ENCODE data around the gene PFN3. TPM values are rescaled to one million over a fixed set of nuclear protein-coding genes. Genes with fewer than 3 reads are reported as not detected.

Gene PFN3
- total and polyA plus RNA-seq, 2 of the 13 experiments (the other 11 are each of a cell fraction or from before 2014, with no cell fraction given) = not detected

- no peak for TF ChIP-seq HNF1A (IDR thresholded peaks at IDR 0.05; ENCODE audit: low read depth)
- TF ChIP-seq HNF1A (CRISPR knock-in tag; IDR thresholded peaks at IDR 0.05; ENCODE audit: borderline replicate concordance) = 0 out of 2 replicates have a peak, but pooled peaks have one; percentile 58
- TF ChIP-seq, protein P1, sequence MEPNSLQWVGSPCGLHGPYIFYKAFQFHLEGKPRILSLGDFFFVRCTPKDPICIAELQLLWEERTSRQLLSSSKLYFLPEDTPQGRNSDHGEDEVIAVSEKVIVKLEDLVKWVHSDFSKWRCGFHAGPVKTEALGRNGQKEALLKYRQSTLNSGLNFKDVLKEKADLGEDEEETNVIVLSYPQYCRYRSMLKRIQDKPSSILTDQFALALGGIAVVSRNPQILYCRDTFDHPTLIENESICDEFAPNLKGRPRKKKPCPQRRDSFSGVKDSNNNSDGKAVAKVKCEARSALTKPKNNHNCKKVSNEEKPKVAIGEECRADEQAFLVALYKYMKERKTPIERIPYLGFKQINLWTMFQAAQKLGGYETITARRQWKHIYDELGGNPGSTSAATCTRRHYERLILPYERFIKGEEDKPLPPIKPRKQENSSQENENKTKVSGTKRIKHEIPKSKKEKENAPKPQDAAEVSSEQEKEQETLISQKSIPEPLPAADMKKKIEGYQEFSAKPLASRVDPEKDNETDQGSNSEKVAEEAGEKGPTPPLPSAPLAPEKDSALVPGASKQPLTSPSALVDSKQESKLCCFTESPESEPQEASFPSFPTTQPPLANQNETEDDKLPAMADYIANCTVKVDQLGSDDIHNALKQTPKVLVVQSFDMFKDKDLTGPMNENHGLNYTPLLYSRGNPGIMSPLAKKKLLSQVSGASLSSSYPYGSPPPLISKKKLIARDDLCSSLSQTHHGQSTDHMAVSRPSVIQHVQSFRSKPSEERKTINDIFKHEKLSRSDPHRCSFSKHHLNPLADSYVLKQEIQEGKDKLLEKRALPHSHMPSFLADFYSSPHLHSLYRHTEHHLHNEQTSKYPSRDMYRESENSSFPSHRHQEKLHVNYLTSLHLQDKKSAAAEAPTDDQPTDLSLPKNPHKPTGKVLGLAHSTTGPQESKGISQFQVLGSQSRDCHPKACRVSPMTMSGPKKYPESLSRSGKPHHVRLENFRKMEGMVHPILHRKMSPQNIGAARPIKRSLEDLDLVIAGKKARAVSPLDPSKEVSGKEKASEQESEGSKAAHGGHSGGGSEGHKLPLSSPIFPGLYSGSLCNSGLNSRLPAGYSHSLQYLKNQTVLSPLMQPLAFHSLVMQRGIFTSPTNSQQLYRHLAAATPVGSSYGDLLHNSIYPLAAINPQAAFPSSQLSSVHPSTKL (CRISPR knock-in tag; IDR thresholded peaks at IDR 0.05) = peak; percentile 58
- no peak for TF ChIP-seq KLF13 (CRISPR knock-in tag; IDR thresholded peaks at IDR 0.05)
- peak; percentile 88; the same call in 1 of the 2 replicates for TF ChIP-seq TFDP1 (CRISPR knock-in tag; IDR thresholded peaks at IDR 0.05; ENCODE audit: borderline replicate concordance)
- TF ChIP-seq, protein P2, sequence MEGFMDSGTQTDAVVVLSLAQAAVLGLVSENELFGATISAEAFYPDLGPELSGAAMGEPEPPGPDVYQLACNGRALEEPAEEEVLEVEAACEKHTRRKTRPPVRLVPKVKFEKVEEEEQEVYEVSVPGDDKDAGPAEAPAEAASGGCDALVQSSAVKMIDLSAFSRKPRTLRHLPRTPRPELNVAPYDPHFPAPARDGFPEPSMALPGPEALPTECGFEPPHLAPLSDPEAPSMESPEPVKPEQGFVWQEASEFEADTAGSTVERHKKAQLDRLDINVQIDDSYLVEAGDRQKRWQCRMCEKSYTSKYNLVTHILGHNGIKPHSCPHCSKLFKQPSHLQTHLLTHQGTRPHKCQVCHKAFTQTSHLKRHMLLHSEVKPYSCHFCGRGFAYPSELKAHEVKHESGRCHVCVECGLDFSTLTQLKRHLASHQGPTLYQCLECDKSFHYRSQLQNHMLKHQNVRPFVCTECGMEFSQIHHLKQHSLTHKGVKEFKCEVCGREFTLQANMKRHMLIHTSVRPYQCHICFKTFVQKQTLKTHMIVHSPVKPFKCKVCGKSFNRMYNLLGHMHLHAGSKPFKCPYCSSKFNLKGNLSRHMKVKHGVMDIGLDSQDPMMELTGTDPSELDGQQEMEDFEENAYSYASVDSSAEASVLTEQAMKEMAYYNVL (CRISPR knock-in tag; IDR thresholded peaks at IDR 0.05; ENCODE audit: borderline replicate concordance) = no peak
- TF ChIP-seq ZSCAN9 (CRISPR knock-in tag; IDR thresholded peaks at IDR 0.05; ENCODE audit: borderline replicate concordance) = peak; percentile 57; the same call in 1 of the 2 replicates
- TF ChIP-seq, protein P3, sequence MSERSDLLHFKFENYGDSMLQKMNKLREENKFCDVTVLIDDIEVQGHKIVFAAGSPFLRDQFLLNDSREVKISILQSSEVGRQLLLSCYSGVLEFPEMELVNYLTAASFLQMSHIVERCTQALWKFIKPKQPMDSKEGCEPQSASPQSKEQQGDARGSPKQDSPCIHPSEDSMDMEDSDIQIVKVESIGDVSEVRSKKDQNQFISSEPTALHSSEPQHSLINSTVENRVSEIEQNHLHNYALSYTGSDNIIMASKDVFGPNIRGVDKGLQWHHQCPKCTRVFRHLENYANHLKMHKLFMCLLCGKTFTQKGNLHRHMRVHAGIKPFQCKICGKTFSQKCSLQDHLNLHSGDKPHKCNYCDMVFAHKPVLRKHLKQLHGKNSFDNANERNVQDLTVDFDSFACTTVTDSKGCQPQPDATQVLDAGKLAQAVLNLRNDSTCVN (CRISPR knock-in tag; IDR thresholded peaks at IDR 0.05; ENCODE audit: borderline replicate concordance) = peak; percentile 94
- TF ChIP-seq AKAP8 (CRISPR knock-in tag; IDR thresholded peaks at IDR 0.05) = no peak
- no peak for TF ChIP-seq SETDB1 (CRISPR knock-in tag; IDR thresholded peaks at IDR 0.05; ENCODE audit: borderline replicate concordance)
- TF ChIP-seq ZNF782 (CRISPR knock-in tag; IDR thresholded peaks at IDR 0.05; ENCODE audit: borderline replicate concordance) = no peak
- TF ChIP-seq GATAD2A (CRISPR knock-in tag; IDR thresholded peaks at IDR 0.05) = peak; percentile 53
- TF ChIP-seq, protein P4, sequence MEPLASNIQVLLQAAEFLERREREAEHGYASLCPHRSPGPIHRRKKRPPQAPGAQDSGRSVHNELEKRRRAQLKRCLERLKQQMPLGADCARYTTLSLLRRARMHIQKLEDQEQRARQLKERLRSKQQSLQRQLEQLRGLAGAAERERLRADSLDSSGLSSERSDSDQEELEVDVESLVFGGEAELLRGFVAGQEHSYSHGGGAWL (CRISPR knock-in tag; IDR thresholded peaks at IDR 0.05) = no peak
- peak; percentile 59; the same call in 1 of the 2 replicates for TF ChIP-seq ZNF614 (CRISPR knock-in tag; IDR thresholded peaks at IDR 0.05; ENCODE audit: borderline replicate concordance)
- TF ChIP-seq SSRP1 (CRISPR knock-in tag; IDR thresholded peaks at IDR 0.05) = no peak
- no peak for TF ChIP-seq CC2D1A (CRISPR knock-in tag; IDR thresholded peaks at IDR 0.05)
Measured at GRCh38 chr5:177370488-177371119, 29.9 kb downstream of the PFN3 start (continued).

Measured in HepG2 (cell line).